RWPE1 (cell line): Measurements from ENCODE around the gene ZNF568.
A peak's percentile ranks its signal among the peaks of the same experiment; 100 is the strongest.

ENCODE experiments used
- CTCF ChIA-PET: fragments of 350-600 bp; sonication (Branson Sonifier 250); formaldehyde crosslinking; extraction: SDS; loops from one replicate; lab custom pipeline; 2021; lab: Yijun Ruan, JAX
- POLR2A ChIA-PET: fragments of 400-600 bp; formaldehyde crosslinking; extraction: SDS; loops from one replicate; lab custom pipeline; 2020; ENCODE audit warnings: antibody characterized with exemption; ENCODE audit not compliant: low non-redundant PET; lab: Yijun Ruan, JAX
- DNase-seq: peaks from one replicate; pipeline ENCODE4 v3.0.0; 2012; ENCODE audit warnings: low spot score
- H3K27ac ChIP-seq: fragments of 450-650 bp; 2 replicates; pipeline ENCODE4 v1.5.1; 2017
- CTCF ChIP-seq: fragments of 450-650 bp; conservative IDR thresholded peaks from 2 replicates; pipeline ENCODE4 v1.5.1; 2017; ENCODE audit warnings: low read depth, mild to moderate bottlenecking

The ZNF568 gene

GRCh38 chr19:36915992-36916830 is at the start of gene ZNF568, which contains the start of gene ZNF829:
TSS of gene ZNF568 (plus strand) at chr19:36916332. CDS start at chr19:36922771, 6,439 bp downstream.
TSS of gene ZNF829 (minus strand) at chr19:36916291. CDS start at chr19:36915167, 1,124 bp downstream.
- H3K27ac ChIP-seq: peak within 1 kb of the TSS; percentile 93
- peak; percentile 64 for DNase-seq
- CTCF ChIA-PET: interaction anchor here (0.7 kb wide), 1 partner anchor 25 kb away, joined by 5 read pairs; no protein-coding TSS in a partner anchor
- peak; percentile 73 for TF ChIP-seq CTCF
- POLR2A ChIA-PET: no interaction called here

GRCh38 chr19:36876993-36877938 is 38.9 kb upstream of the ZNF568 start:
- ChIA-PET CTCF (no interaction called here), POLR2A (no interaction called here)

GRCh38 chr19:36891768-36892357 is 24.3 kb upstream of the ZNF568 start:
- DNase-seq: no peak
- TF ChIP-seq CTCF: no peak
- ChIA-PET CTCF (no interaction called here), POLR2A (no interaction called here)
- no peak overlapping the region for H3K27ac ChIP-seq

More at GRCh38 chr19:36876993-36877938, 38.9 kb upstream of the ZNF568 start:
- no peak overlapping the region for H3K27ac ChIP-seq
- TF ChIP-seq CTCF: no peak
- DNase-seq: no peak

- POLR2A ChIA-PET: no interaction called here
- no peak for DNase-seq
- H3K27ac ChIP-seq: no peak overlapping the region
- CTCF ChIA-PET: no interaction called here
- TF ChIP-seq CTCF: no peak
These were observed 21.2 kb upstream of the ZNF568 start for GRCh38 chr19:36894849-36895383.

GRCh38 chr19:36898422-36898821 is 17.7 kb upstream of the ZNF568 start:
- ChIA-PET POLR2A (no interaction called here), CTCF (interaction anchor here (0.8 kb wide), 1 partner anchor 1842 kb away, joined by 3 read pairs; no protein-coding TSS in a partner anchor)
- no peak overlapping the region for H3K27ac ChIP-seq

More at GRCh38 chr19:36898422-36898821, 17.7 kb upstream of the ZNF568 start:
- no peak for TF ChIP-seq CTCF
- DNase-seq: no peak
